A549 (cell line): ENCODE data around the gene TTC24. TPM values are rescaled to one million over a fixed set of nuclear protein-coding genes. Genes with fewer than 3 reads are reported as not detected.
"Not testable (repeated sequence)": the region's sequence is repeated elsewhere in the genome, so short reads cannot be mapped to it uniquely, and the experiment has no call there.

Experiments used
- ATAC-seq, 2 experiments: fragments of 200-7000 bp in 1 of 2; fragments of >200 bp in 1 of 2; cut with Nextera tagmentation in 1 of 2; cut with Tn5 transposase in 1 of 2; 3 replicates each; pipeline versions ENCODE4 v1.8.0 to v1.9.1; 2018 to 2020; ENCODE audit warnings: mild to moderate bottlenecking in 1 of 2, moderate library complexity in 1 of 2
- CTCF ChIA-PET: fragments of 300-600 bp; sonication (Branson Sonifier 250); formaldehyde crosslinking; extraction: SDS; loops from one replicate; lab custom pipeline; 2021; ENCODE audit warnings: antibody characterized with exemption, inconsistent platforms; lab: Yijun Ruan, JAX
- POLR2A ChIA-PET: fragments of 350-600 bp; formaldehyde crosslinking; extraction: SDS; loops from one replicate; lab custom pipeline; 2021; ENCODE audit warnings: antibody characterized with exemption, inconsistent platforms; lab: Yijun Ruan, JAX
- DNase-seq, 2 experiments: peaks; one replicate each; pipeline versions ENCODE4 v3.0.0 to v3.0.0-alpha.2; 2011 to 2016; ENCODE audit warnings: low read depth in 1 of 2, low spot score in 1 of 2
- FAIRE-seq: peaks from 2 replicates; lab custom pipeline; 2011; peaks lifted over from hg19 to GRCh38; lab: Jason Lieb, UNC
- H3K27ac ChIP-seq, 2 experiments: fragments of >200 bp; sonication (Bioruptor Twin); formaldehyde crosslinking; 3 replicates each; pipeline ENCODE4 v1.5.1; 2016 to 2017
- H3K4me1 ChIP-seq: fragments of >200 bp; sonication (Bioruptor Twin); formaldehyde crosslinking; 3 replicates; pipeline ENCODE4 v1.6.1; 2016
- H3K4me2 ChIP-seq: fragments of >200 bp; sonication (Bioruptor Twin); formaldehyde crosslinking; 3 replicates; pipeline ENCODE4 v1.6.1; 2016
- H3K4me3 ChIP-seq: fragments of >200 bp; sonication (Bioruptor Twin); formaldehyde crosslinking; 3 replicates; pipeline ENCODE4 v1.5.1; 2016
- H3K9me3 ChIP-seq: fragments of >200 bp; sonication (Bioruptor Twin); formaldehyde crosslinking; 3 replicates; pipeline ENCODE4 v1.6.1; 2016
- BHLHE40 ChIP-seq: IDR thresholded peaks from 2 replicates; pipeline ENCODE4 v1.6.1; 2012; ENCODE audit warnings: low read depth, low read length, inconsistent platforms
- CEBPB ChIP-seq, 2 experiments: fragments of >200 bp in 1 of 2; sonication (Bioruptor Twin) in 1 of 2; formaldehyde crosslinking in 1 of 2; IDR thresholded peaks; 2 replicates each; pipeline ENCODE4 v1.6.1; 2012 to 2016
- EHMT2 ChIP-seq: fragments of 200-600 bp; sonication (generic); IDR thresholded peaks from 2 replicates; pipeline ENCODE4 v1.6.1; 2016; ENCODE audit warnings: antibody characterized with exemption, low read depth, mild to moderate bottlenecking, moderate library complexity
- FOXS1 ChIP-seq: fragments of 250-450 bp; sonication (Bioruptor Pico); IDR thresholded peaks from 2 replicates; pipeline ENCODE4 v1.5.0; 2020; ENCODE audit warnings: mild to moderate bottlenecking, moderate library complexity
- HDAC2 ChIP-seq: fragments of 200-600 bp; sonication (generic); IDR thresholded peaks from 2 replicates; pipeline ENCODE4 v1.6.1; 2016
- HOXB13 ChIP-seq: fragments of 250-450 bp; sonication (Bioruptor Pico); IDR thresholded peaks from 2 replicates; pipeline ENCODE4 v1.5.0; 2020; ENCODE audit warnings: low read depth, mild to moderate bottlenecking, moderate library complexity
- KDM1A ChIP-seq: fragments of 200-600 bp; sonication (generic); IDR thresholded peaks from 2 replicates; pipeline ENCODE4 v1.6.1; 2016; ENCODE audit warnings: low read depth, mild to moderate bottlenecking
- PHF8 ChIP-seq: fragments of 200-600 bp; sonication (generic); IDR thresholded peaks from 2 replicates; pipeline ENCODE4 v1.6.1; 2016; ENCODE audit warnings: low read depth, mild to moderate bottlenecking, antibody characterized with exemption, moderate library complexity, borderline replicate concordance
- POLR2A ChIP-seq: IDR thresholded peaks from 2 replicates; pipeline ENCODE4 v1.6.1; 2012; ENCODE audit warnings: mild to moderate bottlenecking, low read length
- RARB ChIP-seq: fragments of 250-450 bp; sonication (Bioruptor Pico); IDR thresholded peaks from 2 replicates; pipeline ENCODE4 v1.8.0; 2021; ENCODE audit warnings: mild to moderate bottlenecking, moderate library complexity
- ZFP36 ChIP-seq: fragments of 450-650 bp; IDR thresholded peaks from 2 replicates; pipeline ENCODE4 v1.6.1; 2014; ENCODE audit warnings: borderline replicate concordance; ENCODE audit not compliant: partially characterized antibody
- WGBS: methylation state at CpG from one replicate; pipeline ENCODE4 v1.1.6; 2017; ENCODE audit errors: missing lambda C conversion rate; 5-methylcytosine and 5-hydroxymethylcytosine counted together
- polyA plus RNA-seq, 4 experiments: library from polyadenylated mRNA; depleted of rRNA in 3 of 4; stranded (reverse); fragments of >200 nt; fragmentation: RNase III in 1 of 4; extraction: RNeasy Plus Mini Kit Qiagen cat#74134 plus additional on column Dnase treatment in 1 of 4; gene quantifications; 2 replicates in 3 of 4; 3 replicates in 1 of 4; pipeline ENCODE4 v1.2.3, GENCODE V29; 2011 to 2017
- TF ChIP-seq, protein P1 (sequence below): fragments of 200-600 bp; sonication (generic); IDR thresholded peaks from 2 replicates; pipeline ENCODE4 v1.6.1; 2016; ENCODE audit warnings: antibody characterized with exemption, mild to moderate bottlenecking, moderate library complexity
- TF ChIP-seq, protein P2 (sequence below): fragments of >200 bp; sonication (Bioruptor Twin); formaldehyde crosslinking; IDR thresholded peaks from 2 replicates; pipeline ENCODE4 v1.6.1; 2016
- TF ChIP-seq, protein P3 (sequence below): fragments of 250-450 bp; sonication (Bioruptor Pico); IDR thresholded peaks from 2 replicates; pipeline ENCODE4 v1.5.0; 2021; ENCODE audit warnings: mild to moderate bottlenecking, moderate library complexity, borderline replicate concordance
- TF ChIP-seq, protein P4 (sequence below): fragments of >200 bp; sonication (Bioruptor Twin); formaldehyde crosslinking; IDR thresholded peaks from 3 replicates; pipeline ENCODE4 v1.6.1; 2016

Gene TTC24
- polyA plus RNA-seq, 2 of the 4 experiments (the other 2 are of a cell fraction), result not detected

DNA sequence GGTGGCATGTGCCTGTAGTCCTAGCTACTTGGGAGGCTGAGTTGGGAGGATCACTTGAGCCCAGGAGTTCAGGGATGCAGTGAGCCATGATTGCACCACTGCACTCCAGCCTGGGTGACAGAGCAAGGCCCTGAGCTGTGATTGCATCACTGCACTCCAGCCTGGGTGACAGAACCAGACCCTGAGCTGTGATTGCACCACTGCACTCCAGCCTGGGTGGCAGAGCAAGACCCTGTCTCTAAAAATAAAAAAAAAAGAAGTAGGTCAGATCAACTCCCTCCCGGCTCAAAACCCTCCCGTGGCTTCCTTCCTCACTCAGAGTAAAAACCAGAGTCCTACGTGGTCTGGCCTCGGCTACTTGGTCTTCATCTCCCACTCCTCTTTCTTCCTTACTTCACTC lies 26.6 kb upstream of the TTC24 start:
- 96% methylated on average over 4 of the region's 4 CpGs for WGBS
- Histone ChIP-seq H3K4me1 (peaks cover 20% of the 10 kb centered on the region), H3K27ac (peak overlapping the region in 1 of 2 experiments; percentile 57; a peak in 1 of 6 replicates)
- H3K4me3 ChIP-seq, DNase-seq, FAIRE-seq, H3K4me2 ChIP-seq, CTCF ChIA-PET, POLR2A ChIA-PET, H3K9me3 ChIP-seq, ATAC-seq: not testable (repeated sequence)
- TF ChIP-seq CEBPB (IDR thresholded peaks at IDR 0.05), result peak; percentile 31 to 34; a peak in 1 of 4 replicates
- TF ChIP-seq, all 56 proteins: peak for 1; not testable (repeated sequence) for 55

DNA sequence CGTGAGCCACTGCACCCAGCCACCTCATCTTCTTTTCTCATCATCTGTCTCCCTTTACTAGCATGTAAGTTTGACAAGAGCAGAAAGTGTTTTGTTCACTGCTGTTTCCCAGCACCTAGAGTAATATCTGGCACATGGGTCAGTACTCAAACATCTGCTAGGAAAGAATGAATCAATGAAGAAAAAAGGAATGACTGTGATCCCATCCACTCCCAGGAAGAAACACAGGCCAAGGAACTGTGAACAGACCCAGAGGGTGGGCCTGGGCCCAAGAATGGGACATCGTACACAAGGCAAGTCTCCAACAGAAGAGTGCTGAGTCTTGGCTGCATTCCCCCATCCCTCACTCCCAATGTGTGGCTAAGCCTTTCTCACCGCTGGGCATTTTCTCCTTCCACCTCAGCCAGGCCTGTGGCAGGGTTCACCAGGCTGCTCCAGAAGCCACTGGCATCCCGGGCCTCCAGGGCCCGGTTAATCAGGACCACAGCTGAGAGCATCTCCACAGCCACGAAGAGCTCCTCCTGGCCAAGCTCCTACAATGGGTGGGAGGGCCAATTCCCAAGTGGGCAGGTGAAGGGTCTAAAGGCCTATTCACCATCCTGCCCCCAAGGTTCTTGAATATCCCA lies 25.6 kb upstream of the TTC24 start:
- WGBS, result 91% methylated on average over 6 of the region's 6 CpGs
- no peak for ATAC-seq
- TF ChIP-seq, protein P1, sequence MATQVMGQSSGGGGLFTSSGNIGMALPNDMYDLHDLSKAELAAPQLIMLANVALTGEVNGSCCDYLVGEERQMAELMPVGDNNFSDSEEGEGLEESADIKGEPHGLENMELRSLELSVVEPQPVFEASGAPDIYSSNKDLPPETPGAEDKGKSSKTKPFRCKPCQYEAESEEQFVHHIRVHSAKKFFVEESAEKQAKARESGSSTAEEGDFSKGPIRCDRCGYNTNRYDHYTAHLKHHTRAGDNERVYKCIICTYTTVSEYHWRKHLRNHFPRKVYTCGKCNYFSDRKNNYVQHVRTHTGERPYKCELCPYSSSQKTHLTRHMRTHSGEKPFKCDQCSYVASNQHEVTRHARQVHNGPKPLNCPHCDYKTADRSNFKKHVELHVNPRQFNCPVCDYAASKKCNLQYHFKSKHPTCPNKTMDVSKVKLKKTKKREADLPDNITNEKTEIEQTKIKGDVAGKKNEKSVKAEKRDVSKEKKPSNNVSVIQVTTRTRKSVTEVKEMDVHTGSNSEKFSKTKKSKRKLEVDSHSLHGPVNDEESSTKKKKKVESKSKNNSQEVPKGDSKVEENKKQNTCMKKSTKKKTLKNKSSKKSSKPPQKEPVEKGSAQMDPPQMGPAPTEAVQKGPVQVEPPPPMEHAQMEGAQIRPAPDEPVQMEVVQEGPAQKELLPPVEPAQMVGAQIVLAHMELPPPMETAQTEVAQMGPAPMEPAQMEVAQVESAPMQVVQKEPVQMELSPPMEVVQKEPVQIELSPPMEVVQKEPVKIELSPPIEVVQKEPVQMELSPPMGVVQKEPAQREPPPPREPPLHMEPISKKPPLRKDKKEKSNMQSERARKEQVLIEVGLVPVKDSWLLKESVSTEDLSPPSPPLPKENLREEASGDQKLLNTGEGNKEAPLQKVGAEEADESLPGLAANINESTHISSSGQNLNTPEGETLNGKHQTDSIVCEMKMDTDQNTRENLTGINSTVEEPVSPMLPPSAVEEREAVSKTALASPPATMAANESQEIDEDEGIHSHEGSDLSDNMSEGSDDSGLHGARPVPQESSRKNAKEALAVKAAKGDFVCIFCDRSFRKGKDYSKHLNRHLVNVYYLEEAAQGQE, result no peak
- no peak for TF ChIP-seq RARB (CRISPR knock-in tag)
- TF ChIP-seq FOXS1, result no peak
- TF ChIP-seq POLR2A, result no peak
- TF ChIP-seq, protein P2, sequence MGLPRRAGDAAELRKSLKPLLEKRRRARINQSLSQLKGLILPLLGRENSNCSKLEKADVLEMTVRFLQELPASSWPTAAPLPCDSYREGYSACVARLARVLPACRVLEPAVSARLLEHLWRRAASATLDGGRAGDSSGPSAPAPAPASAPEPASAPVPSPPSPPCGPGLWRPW, result no peak
- TF ChIP-seq, protein P3, sequence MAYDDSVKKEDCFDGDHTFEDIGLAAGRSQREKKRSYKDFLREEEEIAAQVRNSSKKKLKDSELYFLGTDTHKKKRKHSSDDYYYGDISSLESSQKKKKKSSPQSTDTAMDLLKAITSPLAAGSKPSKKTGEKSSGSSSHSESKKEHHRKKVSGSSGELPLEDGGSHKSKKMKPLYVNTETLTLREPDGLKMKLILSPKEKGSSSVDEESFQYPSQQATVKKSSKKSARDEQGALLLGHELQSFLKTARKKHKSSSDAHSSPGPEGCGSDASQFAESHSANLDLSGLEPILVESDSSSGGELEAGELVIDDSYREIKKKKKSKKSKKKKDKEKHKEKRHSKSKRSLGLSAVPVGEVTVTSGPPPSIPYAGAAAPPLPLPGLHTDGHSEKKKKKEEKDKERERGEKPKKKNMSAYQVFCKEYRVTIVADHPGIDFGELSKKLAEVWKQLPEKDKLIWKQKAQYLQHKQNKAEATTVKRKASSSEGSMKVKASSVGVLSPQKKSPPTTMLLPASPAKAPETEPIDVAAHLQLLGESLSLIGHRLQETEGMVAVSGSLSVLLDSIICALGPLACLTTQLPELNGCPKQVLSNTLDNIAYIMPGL (CRISPR knock-in tag), result no peak
- TF ChIP-seq, protein P4, sequence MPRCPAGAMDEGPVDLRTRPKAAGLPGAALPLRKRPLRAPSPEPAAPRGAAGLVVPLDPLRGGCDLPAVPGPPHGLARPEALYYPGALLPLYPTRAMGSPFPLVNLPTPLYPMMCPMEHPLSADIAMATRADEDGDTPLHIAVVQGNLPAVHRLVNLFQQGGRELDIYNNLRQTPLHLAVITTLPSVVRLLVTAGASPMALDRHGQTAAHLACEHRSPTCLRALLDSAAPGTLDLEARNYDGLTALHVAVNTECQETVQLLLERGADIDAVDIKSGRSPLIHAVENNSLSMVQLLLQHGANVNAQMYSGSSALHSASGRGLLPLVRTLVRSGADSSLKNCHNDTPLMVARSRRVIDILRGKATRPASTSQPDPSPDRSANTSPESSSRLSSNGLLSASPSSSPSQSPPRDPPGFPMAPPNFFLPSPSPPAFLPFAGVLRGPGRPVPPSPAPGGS, result no peak
- no peak for TF ChIP-seq EHMT2
- no peak for TF ChIP-seq HDAC2
- no peak for TF ChIP-seq PHF8
- TF ChIP-seq, all 56 proteins: peak for 0
- ChIA-PET POLR2A (no interaction called here), CTCF (interaction anchor here (1.1 kb wide), 1 partner anchor 109 kb away, joined by 3 read pairs; no protein-coding TSS in a partner anchor)
- no peak overlapping the region for H3K27ac ChIP-seq
- no peaks in the 10 kb centered on the region for H3K9me3 ChIP-seq
- H3K4me3 ChIP-seq, result no peak overlapping the region
- DNase-seq (no peak), FAIRE-seq (no peak)
- H3K4me1 ChIP-seq, result peaks cover 20% of the 10 kb centered on the region
- H3K4me2 ChIP-seq, result no peak overlapping the region

DNA sequence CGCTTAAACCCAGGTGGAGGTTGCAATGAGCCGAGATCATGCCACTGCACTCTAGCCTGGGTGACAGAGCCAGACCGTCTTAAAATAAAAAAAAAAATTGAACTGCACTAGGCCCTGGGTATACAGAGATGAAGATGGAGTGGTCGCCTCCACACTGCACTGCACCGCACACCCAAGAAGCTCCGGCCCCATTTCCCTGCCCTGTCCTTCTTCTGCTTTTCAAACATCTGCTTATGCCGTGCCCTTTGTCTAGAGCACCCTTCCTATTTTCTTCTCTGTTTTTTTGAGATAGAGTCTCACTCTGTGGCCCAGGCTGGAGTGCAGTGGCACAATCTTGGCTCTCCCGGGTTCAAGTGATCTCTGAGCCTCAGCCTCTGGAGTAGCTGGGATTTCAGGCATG lies 24.6 kb upstream of the TTC24 start:
- Histone ChIP-seq H3K4me3 (no peak overlapping the region), H3K27ac (no peak overlapping the region), H3K4me2 (no peak overlapping the region), H3K4me1 (peaks cover 20% of the 10 kb centered on the region), H3K9me3 (no peaks in the 10 kb centered on the region)
- CTCF ChIA-PET, result interaction anchor here (0.7 to 1.1 kb wide), 2 partner anchors 23 to 75 kb away, joined by 3 read pairs; no protein-coding TSS in a partner anchor
- no peak for TF ChIP-seq HOXB13 (CRISPR knock-in tag)
- TF ChIP-seq KDM1A, result no peak
- TF ChIP-seq ZFP36, result no peak
- TF ChIP-seq BHLHE40, result no peak
- DNase-seq (no peak), ATAC-seq (no peak), FAIRE-seq (no peak)
- POLR2A ChIA-PET, result no interaction called here
- WGBS, result 79% methylated on average over 8 of the region's 8 CpGs
